Measurements from ENCODE around the gene SMIM26. TPM values are rescaled to one million over a fixed set of nuclear protein-coding genes. Genes with fewer than 3 reads are reported as not detected.

Gene SMIM26
- total and polyA plus RNA-seq, 9 of the 15 experiments (the other 6 are each of a cell fraction or from before 2014, with no cell fraction given): 46.9 to 186 (median 86.5) TPM

- TF ChIP-seq, protein P1, sequence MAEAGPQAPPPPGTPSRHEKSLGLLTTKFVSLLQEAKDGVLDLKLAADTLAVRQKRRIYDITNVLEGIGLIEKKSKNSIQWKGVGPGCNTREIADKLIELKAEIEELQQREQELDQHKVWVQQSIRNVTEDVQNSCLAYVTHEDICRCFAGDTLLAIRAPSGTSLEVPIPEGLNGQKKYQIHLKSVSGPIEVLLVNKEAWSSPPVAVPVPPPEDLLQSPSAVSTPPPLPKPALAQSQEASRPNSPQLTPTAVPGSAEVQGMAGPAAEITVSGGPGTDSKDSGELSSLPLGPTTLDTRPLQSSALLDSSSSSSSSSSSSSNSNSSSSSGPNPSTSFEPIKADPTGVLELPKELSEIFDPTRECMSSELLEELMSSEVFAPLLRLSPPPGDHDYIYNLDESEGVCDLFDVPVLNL (CRISPR knock-in tag; IDR thresholded peaks at IDR 0.05; ENCODE audit: low read depth): no peak
- peak; percentile 51; the same call in 1 of the 2 replicates for TF ChIP-seq SIN3B (IDR thresholded peaks at IDR 0.05; ENCODE audit: low read depth)
- TF ChIP-seq MEIS2 (IDR thresholded peaks at IDR 0.05; ENCODE audit: partially characterized antibody): no peak
- no peak for TF ChIP-seq PHB2 (IDR thresholded peaks at IDR 0.05; ENCODE audit: low read depth)
- TF ChIP-seq, protein P2, sequence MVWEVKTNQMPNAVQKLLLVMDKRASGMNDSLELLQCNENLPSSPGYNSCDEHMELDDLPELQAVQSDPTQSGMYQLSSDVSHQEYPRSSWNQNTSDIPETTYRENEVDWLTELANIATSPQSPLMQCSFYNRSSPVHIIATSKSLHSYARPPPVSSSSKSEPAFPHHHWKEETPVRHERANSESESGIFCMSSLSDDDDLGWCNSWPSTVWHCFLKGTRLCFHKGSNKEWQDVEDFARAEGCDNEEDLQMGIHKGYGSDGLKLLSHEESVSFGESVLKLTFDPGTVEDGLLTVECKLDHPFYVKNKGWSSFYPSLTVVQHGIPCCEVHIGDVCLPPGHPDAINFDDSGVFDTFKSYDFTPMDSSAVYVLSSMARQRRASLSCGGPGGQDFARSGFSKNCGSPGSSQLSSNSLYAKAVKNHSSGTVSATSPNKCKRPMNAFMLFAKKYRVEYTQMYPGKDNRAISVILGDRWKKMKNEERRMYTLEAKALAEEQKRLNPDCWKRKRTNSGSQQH (CRISPR knock-in tag; IDR thresholded peaks at IDR 0.05): peak; percentile 86; the same call in 1 of the 2 replicates
- TF ChIP-seq ZNF764 (CRISPR knock-in tag; IDR thresholded peaks at IDR 0.05; ENCODE audit: low read depth): no peak
- TF ChIP-seq ZKSCAN3 (CRISPR knock-in tag; IDR thresholded peaks at IDR 0.05): no peak
- TF ChIP-seq CHD4 (IDR thresholded peaks at IDR 0.05; ENCODE audit: insufficient read depth, insufficient replicate concordance, low read depth, low read length, poor library complexity, severe bottlenecking): no peak
- TF ChIP-seq ZNF24 (IDR thresholded peaks at IDR 0.05): no peak
- no peak for TF ChIP-seq ZNF311 (CRISPR knock-in tag; IDR thresholded peaks at IDR 0.05)
- peak in 2 of 3 experiments; percentile 82 to 86 for TF ChIP-seq YY1 (IDR thresholded peaks at IDR 0.05; ENCODE audit: borderline replicate concordance in 1 of 3, control insufficient read depth in 1 of 3, extremely low read depth in 1 of 3, insufficient read depth in 3 of 3, insufficient read length in 1 of 3, insufficient replicate concordance in 2 of 3, low read depth in 1 of 3, low read length in 2 of 3)
- TF ChIP-seq SMARCE1 (IDR thresholded peaks at IDR 0.05): no peak
- TF ChIP-seq, protein P3, sequence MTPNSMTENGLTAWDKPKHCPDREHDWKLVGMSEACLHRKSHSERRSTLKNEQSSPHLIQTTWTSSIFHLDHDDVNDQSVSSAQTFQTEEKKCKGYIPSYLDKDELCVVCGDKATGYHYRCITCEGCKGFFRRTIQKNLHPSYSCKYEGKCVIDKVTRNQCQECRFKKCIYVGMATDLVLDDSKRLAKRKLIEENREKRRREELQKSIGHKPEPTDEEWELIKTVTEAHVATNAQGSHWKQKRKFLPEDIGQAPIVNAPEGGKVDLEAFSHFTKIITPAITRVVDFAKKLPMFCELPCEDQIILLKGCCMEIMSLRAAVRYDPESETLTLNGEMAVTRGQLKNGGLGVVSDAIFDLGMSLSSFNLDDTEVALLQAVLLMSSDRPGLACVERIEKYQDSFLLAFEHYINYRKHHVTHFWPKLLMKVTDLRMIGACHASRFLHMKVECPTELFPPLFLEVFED (CRISPR knock-in tag; conservative IDR thresholded peaks at IDR 0.05): no peak
- TF ChIP-seq SMARCB1 (IDR thresholded peaks at IDR 0.05; ENCODE audit: insufficient read length, low read depth): no peak
- no peak for TF ChIP-seq TRIM28 (IDR thresholded peaks at IDR 0.05)
- peak; percentile 2 to 43; a peak in 3 of 4 replicates for TF ChIP-seq NRF1 (conservative IDR thresholded peaks at IDR 0.05 in 1 of 2, IDR thresholded peaks at IDR 0.05 in 1 of 2)
- no peak for TF ChIP-seq ZNF766 (CRISPR knock-in tag; conservative IDR thresholded peaks at IDR 0.05)
- no peak for TF ChIP-seq SUPT5H (IDR thresholded peaks at IDR 0.05)
- TF ChIP-seq FIP1L1 (IDR thresholded peaks at IDR 0.05; ENCODE audit: low read depth, low read length, poor library complexity, severe bottlenecking): peak; percentile 88
- TF ChIP-seq CBX1 (IDR thresholded peaks at IDR 0.05; ENCODE audit: low read depth): peak; percentile 85; the same call in 1 of the 2 replicates
- TF ChIP-seq ZNF3 (CRISPR knock-in tag; IDR thresholded peaks at IDR 0.05): no peak
- TF ChIP-seq NR3C1 (CRISPR knock-in tag; IDR thresholded peaks at IDR 0.05): no peak
- no peak for TF ChIP-seq ZNF239 (CRISPR knock-in tag; IDR thresholded peaks at IDR 0.05)
- TF ChIP-seq PRMT5 (CRISPR knock-in tag; IDR thresholded peaks at IDR 0.05): no peak
- no peak for TF ChIP-seq ZNF584 (CRISPR knock-in tag; IDR thresholded peaks at IDR 0.05; ENCODE audit: low read depth)
- TF ChIP-seq ZNF780A (CRISPR knock-in tag; IDR thresholded peaks at IDR 0.05): no peak
These were observed 20.7 kb downstream of the SMIM26 start, which contains the start of gene DTD1 (continued) for GRCh38 chr20:18587665-18588573.
